ENCODE results near the gene EIF3K.
"Not testable (repeated sequence)": the region's sequence is repeated elsewhere in the genome, so short reads cannot be mapped to it uniquely, and the experiment has no call there.

Gene EIF3K, protein sequence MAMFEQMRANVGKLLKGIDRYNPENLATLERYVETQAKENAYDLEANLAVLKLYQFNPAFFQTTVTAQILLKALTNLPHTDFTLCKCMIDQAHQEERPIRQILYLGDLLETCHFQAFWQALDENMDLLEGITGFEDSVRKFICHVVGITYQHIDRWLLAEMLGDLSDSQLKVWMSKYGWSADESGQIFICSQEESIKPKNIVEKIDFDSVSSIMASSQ

DNA sequence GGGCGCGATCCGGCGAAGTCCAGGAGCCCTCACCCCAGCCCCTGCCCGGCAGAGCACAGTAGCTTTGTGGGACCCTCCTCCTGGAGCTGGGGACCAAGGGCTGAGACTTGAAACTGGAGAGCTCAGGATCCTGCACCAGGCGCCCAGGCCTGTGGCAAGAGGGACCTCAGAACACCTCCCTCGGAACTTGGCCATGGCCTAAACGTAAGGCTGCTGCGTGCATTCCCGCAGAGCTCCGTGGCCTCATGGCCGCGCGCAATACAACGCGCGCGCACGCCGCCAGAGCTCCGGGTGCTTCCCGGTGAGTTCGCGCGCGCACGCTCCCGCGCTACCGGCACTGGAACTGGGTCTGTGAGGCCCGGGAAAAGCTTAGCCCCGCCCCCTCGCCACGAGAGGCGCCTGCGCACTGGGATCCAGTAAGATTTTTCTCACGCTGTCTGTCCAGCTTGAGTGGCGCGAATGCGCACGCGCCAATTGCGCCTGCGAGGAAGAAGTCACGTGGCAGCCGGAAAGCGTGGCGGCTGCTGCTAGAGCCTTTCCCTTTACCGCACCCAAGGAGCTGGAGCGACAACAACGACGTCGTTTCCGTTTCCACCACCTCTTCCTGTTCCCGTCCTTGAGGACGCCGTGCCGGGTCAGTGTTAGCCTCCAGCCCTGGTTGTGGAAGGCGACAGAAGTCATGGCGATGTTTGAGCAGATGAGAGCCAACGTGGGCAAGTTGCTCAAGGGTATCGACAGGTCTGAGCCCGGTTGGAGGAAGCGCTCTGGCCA lies at the start of gene EIF3K:
TSS of gene EIF3K (plus strand) at position 599 of the 771 bp plus-strand sequence. CDS start at position 680, 81 bp downstream.
- DNase-seq: peak; percentile 95

DNA sequence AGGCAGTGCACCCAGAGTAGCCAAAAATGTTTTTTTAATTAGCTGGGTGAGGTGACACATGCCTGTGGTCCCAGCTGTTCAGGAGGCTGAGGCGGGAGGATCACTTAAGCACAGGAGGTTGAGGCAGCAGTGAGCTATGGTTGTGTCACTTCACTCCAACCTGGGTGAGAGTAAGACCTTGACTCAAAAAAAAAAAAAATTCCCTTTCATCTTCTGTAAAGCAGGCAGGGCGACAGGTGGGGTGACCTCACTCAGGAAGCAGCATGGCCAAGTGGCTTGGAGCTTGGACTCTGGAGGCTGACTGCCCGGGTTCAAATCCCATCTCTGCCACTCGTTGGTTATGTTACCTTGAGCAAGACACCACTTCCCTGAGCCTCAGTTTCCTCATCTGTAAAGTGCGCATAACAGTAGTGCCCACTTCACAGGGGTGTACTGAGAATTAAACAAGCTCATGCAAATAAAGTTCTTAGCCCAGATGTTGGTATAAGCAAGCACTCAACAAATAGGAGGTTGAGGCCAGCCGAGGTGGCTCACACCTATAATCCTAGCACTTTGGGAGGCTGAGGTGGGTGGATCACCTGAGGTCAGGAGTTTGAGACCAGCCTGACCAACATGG lies 49.5 kb upstream of the EIF3K start:
- no peak for DNase-seq

DNA sequence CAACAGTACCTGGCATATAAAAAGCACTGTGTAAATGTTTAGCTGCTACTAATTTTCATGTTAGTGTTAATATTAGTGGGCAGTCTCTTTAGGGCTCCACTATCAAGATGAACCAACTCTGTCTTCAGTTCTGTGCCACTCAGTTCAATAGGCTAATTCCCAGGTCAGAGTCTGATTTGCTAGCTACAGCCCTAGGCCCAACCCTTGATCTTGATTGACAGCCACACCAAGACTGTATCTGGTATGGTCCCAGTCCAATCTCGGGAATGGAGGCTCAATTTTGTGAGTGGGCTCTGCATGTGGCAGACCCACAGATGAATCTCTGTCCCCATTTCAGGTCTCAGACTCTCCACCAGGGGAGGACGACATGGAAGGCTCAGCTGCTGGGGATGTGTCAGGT lies 47.3 kb upstream of the EIF3K start:
- no peak for DNase-seq

DNA sequence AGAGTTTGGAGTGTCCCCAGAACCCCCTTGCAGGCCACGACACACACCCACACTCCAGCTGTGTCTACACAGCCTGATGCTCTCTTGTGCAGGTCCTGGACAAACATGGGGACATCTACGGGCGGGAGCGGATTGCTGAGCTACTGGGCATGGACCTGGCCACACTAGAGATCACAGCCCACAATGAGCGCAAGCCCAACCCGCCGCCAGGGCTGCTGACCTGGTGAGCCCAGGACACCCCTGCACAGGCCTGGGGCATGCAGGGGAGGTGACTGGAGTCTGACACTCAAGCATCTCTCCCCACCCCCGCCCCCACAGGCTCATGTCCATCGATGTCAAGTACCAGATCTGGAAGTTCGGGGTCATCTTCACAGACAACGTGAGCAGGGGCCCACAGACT lies 41.2 kb upstream of the EIF3K start:
- DNase-seq: no peak

DNA sequence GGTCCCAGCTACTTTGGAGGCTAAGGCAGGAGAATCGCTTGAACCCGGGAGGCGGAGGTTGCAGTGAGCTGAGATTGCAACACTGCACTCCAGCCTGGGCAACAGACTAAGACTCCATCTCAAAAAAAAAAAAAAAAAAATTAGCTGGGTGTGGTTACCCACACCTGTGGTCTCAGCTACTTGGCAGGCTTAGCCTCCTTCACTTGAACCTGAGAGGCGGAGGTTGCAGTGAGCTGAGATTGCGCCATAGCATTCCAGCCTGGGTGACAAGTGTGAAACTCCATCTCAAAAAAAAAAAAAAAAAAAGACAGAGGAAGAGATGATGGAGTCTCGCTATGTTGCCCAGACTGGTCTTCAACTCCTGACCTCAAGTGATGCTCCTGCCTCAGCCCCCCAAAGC lies 39.7 kb upstream of the EIF3K start:
- not testable (repeated sequence) for DNase-seq

DNA sequence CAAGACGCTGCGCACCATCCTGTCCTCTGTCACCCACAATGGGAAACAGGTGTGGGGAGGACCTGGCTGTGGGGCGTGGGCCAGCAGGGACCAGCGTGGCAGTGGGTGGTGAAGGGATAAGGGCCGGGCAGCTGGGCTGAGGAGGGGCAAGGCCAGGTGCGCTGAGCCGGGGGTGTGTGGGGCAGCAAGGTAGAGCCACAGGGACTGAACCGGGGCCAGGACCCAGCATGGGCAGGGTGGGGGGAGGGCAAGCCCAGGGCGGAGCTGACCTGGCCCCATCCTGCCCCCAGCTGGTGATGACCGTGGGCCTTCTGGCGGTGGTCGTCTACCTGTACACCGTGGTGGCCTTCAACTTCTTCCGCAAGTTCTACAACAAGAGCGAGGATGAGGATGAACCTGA lies 38.9 kb upstream of the EIF3K start:
- no peak for DNase-seq

DNA sequence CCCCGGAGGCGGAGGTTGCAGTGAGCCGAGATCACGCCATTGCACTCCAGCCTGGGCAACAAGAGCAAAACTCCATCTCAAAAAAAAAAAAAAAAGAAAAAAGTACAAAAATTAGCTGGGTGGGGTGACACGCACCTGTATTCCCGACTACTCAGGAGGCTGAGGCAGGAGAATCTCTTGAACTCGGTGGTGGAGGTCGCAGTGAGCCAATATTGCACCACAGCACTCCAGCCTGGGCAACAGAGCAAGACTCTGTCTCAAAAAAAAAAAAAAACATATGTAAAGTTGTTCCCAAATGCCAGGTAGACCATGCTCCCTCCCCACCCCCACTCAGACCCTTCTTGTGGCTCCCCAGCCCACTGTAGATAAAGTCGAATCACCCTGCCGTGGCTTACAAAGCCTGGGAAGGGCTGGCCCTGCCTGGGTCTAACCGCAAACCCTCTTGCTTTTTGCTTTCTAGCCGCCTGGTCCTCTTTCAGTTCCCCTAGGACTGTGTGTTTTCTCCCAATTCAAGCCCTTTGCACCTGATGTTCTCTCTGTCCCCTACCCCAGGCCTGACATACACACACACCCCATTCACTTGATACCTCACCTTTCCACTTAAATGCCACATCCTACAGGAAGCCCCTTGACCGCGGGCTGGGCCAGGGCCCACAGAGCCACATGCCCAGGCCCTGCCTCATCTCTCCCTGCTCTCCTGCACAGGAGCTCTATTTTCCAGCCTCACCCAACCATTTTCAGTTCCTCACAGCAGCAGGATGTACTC lies 35.6 kb upstream of the EIF3K start:
- no peak for DNase-seq

DNA sequence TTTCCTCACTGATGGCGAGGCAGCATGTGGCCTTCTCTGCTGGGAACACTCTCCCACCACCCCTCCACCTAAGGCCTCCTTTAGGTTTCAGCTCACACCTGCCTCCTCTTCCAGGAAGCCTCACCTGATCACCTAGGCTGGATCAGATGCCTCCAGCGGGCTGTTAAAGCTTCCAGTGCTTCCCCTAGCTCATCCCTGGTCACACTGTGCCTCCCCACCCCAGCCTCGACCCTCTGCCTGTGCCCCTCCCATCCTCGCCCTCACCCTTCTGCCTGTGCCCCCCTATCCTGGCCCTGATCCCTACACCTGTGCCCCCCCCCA lies 35.0 kb upstream of the EIF3K start:
- DNase-seq: no peak

DNA sequence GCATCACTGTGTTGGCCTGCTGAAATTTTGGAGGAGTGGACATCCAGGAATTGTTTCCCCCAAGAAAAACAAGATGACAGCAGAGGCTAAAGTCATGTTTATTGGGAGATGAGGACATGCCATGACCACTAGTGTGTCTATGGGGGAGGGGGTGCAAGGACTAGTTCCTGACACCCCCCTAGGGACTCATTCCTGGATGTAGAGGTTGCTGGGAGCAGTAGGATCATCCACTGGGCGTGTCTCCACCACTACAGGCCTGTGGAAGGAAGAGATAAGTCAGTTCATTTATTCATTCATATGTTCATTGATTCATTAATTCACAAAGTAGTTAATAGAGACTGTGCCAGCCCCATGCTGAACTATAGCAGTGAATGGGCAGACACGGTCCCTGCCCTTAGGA lies 31.4 kb upstream of the EIF3K start:
- no peak for DNase-seq

DNA sequence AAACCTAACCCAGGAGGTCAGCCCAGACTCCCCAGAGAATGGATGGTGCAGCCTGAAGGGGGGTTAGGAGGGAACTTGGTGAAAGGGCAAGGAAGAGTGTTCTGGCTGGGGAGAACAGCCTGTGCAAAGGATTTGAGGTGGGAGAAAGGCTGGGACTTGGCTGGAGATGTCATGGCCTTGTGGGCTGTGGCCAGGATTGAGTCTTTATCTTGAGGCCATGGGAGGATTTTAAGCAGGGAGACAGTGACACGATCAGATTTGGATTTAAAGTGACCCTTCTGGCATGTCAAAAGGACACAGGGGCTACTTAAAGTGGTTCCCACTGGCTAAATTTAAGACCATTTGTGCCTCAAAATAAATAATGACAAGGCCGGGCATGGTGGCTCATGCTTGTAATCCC lies 30.9 kb upstream of the EIF3K start:
- no peak for DNase-seq

DNA sequence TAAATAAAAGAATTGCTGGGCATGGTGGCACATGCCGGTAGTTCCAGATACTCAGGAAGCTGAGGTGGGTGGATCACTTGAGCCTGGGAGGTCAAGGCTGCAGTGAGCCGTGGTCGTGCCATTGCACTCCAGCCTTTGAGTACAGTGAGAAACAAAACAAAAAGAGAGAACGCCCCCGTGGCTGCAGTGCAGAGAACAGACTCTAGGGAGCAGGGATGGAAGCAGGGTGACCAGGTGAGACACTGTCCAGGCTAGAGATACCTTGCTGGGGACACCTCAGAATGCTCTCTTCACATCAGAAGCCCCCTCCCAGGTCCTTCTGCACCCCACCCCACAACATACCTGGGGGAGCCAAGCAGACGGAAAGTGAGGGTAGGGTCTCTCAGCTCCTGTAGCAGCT lies 26.0 kb upstream of the EIF3K start:
- no peak for DNase-seq

DNA sequence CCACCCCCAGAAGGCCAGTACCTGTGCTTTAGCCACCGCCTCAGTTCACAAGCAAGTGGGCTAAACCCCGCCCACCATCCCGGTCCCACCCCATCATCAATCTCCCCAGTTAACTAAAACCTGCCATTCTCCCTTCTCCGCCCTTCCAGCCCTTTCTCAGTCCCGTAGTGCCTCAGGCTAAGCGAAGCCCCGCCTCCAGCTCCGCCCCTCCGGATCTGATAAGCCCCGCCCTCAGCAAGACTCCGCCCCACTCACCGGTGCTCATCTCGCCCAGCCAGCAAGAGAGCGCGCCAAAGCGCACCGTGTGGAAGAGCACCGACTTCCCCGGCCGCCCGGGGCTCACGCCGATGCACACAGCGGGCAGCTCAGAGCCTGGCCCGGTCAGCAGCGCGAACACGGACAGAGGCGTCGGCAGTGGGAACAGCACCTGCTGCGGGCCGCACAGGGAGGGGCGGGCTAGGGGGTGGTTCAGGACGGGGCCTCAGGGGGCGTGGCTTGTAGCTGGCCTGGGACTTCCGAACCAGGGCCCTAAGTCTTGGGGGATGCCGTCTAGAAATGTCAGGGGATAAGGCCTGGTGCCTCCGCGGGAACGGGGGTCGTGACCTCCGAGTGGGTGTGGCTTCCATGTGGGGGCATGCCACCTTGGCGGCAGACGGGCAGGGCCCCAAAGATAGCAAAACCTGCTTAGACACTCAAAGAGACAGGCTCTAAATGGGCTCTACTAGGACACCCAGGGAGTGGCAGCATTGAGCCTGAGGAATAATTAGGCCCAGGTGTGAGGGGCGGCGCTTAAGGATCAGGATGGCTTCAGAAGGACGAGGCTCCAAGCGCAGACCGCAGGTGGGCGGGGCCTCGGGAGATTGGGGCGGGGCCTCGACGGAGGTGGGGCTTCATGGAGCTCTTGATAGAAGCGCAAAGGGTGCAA lies 22.7 kb upstream of the EIF3K start:
- DNase-seq: no peak

DNA sequence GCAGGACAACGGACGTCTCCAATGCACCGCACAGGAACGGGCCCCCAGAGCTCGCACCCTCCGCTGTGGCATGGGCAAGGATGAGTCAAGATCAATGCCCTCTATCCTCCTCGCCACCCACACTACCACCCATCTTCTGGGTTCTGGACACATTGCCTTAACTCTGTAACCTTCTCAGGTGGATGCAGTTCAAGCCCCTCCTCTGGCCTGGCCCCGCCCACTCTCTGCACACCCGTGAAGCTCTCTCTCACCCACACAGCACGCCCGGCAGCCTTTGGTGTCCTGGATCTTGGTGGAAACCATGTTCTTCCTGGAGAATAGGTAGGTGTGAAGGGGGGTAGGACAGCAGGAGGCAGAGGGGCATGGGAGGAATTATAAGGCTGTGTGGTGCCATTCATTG lies 21.9 kb upstream of the EIF3K start:
- DNase-seq: no peak

DNA sequence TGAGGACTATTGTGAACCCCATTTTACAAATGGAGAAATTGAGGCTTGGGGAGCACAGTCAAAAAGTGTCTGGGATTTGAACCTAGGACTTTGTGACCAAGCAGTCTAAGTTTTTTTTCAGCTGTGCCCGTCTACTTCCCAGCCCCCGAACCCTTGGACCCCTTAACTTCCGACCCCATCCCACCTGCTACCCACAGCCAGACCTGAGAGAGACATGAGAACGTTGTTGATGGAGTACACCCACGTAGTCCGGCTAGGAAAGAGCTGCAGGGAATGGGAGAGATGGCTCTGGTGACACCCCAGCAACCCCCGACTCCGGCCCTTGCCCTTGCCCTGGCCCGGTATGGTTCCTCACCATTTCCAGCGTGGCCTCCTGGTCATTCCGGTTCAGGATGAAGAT lies 19.3 kb upstream of the EIF3K start:
- no peak for DNase-seq

DNA sequence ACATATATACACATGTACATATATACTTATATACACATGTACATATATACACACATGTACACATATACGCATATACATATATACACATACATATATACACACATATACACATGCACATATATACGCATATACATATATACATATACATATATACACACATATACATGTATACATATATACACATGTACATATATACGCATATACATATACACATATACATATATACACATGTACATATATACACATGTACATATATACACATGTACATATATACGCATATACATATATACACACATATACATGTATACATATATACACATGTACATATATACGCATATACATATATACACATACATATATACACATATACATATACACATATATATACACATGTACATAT lies 16.1 kb upstream of the EIF3K start:
- not testable (repeated sequence) for DNase-seq

DNA sequence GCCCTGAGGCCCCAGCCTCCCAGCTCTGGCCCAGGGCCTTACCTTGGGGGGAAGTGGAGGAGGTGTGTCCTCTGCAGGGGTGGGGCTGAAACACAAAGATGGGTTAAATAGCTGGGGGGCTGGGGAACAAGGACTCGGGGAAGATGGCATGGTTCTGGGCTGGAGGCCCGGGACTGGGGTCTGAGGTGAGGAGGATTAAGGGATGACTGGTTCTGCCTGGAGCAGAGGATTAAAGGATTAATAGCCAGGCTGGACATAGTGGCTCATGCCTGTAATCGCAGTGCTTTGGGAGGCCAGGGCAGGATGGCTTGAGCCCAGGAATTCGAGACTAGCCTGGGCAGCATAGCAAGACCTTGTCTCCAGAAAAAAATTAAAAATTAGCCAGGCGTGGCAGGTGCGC lies 12.9 kb upstream of the EIF3K start:
- DNase-seq: no peak

DNA sequence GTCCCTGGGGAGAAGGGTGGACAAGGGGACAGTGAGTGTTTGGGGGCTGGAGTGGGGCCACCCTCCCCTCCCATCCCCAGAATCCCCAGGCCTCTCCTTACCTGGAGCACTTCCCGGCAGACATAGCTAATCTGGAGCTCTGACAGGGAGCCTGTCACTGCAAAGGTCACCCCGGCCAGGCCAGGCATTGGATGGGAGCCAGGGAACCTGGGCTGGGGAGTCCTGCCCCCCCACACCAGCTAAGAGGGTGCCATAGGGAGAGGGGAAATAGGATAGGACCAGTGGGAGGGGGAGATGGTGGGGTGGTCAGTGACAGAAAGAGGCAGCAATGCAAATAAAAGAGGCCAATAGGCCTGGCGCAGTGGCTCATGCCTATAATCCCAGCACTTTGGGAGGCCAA lies 4.7 kb upstream of the EIF3K start:
- DNase-seq: no peak

DNA sequence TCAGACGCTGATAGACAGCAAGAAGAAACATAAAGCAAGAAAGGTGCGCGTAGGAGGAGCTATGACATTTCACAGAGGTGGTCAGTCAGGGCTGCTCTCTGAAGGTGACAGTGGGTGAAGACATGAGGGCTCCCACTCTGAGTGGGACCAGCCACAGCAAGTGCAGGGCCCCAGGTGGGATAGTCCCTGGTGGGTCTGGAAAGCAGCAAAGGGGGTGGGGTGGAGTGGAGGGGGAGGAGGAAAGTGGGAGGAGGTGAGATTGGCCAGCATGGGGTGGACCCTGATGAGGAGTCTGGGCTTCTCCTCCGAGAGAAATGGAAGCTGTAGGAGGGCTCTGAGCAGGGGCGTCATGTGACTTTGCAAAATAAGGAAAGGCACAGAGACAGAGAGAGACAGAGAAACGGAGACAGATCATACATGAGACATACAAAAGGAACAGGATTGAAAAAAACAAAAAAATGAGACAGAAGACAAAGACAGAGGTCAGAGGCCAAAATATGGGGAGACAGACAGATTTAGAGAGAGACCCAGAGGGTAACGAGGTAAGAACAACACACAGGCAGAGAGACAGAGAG lies 3.9 kb upstream of the EIF3K start:
- no peak for DNase-seq

DNA sequence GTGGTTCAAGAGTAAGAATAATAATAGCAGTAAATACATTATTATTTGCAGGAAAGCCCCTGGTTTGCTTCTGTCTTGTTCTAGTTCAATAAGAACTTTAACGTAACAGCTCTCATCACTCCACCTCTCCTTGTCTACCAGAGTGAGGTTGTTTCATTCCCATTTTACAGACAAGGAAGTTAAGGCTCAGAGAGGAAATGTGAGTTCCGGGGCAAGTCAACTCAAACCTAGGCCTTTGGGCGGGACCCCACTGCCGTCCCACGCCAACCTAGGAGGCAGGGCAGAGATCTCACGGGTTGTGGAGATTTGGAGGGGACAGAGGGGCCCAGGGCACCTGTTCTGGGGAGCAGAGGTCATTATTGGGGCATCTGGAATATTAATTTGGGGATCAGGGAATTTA lies 2.7 kb upstream of the EIF3K start:
- no peak for DNase-seq

DNA sequence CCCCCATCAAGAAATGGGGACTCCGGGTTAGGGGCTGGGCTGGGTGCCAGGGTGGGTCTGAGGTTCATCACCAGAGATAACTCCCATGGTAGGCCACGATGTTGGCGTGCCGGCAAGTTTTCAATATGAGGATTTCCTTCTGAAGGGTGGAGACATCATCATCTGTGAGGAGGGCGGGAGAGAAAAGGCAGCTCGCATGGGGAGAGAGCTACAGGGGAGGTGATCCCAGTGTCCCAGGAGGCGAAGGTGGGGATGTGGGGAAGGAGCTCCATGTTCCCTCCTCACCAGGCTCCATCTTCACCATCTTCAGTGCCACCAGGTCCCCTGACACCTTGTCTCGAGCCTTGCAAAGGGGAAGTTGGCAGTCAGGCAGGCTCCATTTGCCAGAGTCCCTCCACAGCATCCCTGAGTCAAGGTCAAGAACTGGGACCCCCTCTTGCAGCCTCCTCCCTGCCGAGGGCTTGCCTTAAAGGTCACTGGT lies 1.7 kb upstream of the EIF3K start:
- no peak for DNase-seq

DNA sequence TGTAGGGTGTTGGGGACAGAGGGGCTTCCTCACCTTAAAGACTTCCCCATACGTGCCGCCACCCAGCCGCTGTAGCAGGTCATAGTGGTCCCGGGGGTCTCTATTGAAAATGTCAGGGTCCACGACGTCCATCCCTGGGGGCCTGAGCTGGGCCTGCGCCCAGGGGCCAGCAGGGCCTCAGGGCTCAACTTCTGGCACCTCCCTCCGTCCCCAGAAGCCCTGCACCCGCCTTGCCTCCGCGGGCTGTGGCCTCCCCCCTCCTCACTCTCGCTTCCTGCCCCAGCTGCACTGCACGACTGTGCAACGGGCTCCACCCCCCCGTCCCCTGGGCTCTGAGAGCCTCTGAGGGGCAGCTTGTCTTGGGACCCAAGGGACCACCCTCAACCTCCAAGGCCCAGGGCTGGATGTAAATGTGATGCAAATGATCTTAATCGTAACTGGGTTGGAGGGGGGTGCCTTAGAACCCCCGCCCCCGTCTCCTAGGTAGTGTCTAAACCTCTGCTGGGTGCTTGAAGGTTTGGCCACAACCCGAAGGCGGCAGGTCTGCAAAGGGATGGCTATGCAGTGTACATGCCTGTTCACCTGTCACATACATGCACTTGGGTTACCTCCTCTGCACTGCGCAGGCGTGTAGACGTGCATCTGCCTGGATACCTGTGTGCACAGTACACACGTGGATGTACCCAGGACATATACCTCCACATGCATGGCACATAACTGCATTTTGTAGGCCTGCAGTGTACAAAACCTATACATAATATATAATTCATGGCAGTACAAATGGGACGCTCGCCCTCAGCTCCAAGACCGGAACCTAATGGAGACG lies 1.0 kb upstream of the EIF3K start, which contains the start of gene MAP4K1:
TSS of gene MAP4K1 (minus strand) at position 190 of the 826 bp plus-strand sequence. CDS start at position 132, 58 bp downstream.
- DNase-seq: no peak
